A172 (cell line): ENCODE measurements around the gene ID4. TPM values are rescaled to one million over a fixed set of nuclear protein-coding genes. Genes with fewer than 3 reads are reported as not detected.

ENCODE experiments used
- DNase-seq: peaks from one replicate; pipeline ENCODE4 v3.0.0-alpha.2; 2015; ENCODE audit warnings: low spot score
- total RNA-seq: library from RNA; depleted of rRNA; stranded (reverse); fragments of >200 nt; shearing (Covaris generic); gene quantifications from 2 replicates; pipeline ENCODE4 v1.2.3, GENCODE V29; 2014

The ID4 gene
- total RNA-seq, 1 experiment from 2014 or later: 3.8 TPM

GRCh38 chr6:19857139-19857538 lies 20.0 kb downstream of the ID4 start:
- no peak for DNase-seq

- DNase-seq: no peak
Observed at GRCh38 chr6:19857703-19858102, 20.5 kb downstream of the ID4 start.

GRCh38 chr6:19860235-19860877 lies 23.2 kb downstream of the ID4 start:
- no peak for DNase-seq

GRCh38 chr6:19864285-19864684 lies 27.1 kb downstream of the ID4 start:
- DNase-seq: no peak

- no peak for DNase-seq
Observed at GRCh38 chr6:19865178-19865577, 28.0 kb downstream of the ID4 start.

GRCh38 chr6:19866173-19866984 lies 29.2 kb downstream of the ID4 start:
- DNase-seq: no peak

- peak; percentile 85 for DNase-seq
Observed at GRCh38 chr6:19866985-19867627, 29.9 kb downstream of the ID4 start.

- DNase-seq: no peak
Observed at GRCh38 chr6:19869464-19869863, 32.3 kb downstream of the ID4 start.

- no peak for DNase-seq
Observed at GRCh38 chr6:19870322-19870721, 33.2 kb downstream of the ID4 start.

GRCh38 chr6:19873031-19873430 lies 35.9 kb downstream of the ID4 start:
- DNase-seq: no peak

GRCh38 chr6:19876672-19877071 lies 39.5 kb downstream of the ID4 start:
- DNase-seq: no peak

GRCh38 chr6:19879663-19880062 lies 42.5 kb downstream of the ID4 start:
- no peak for DNase-seq

GRCh38 chr6:19880066-19880465 lies 42.9 kb downstream of the ID4 start:
- no peak for DNase-seq

- no peak for DNase-seq
Observed at GRCh38 chr6:19891451-19891850, 54.3 kb downstream of the ID4 start.
